GM12875 (cell line): ENCODE data around the gene OR10A7.

Experiments used
- H3K4me3 ChIP-seq: one replicate; pipeline ENCODE4 v1.5.1; 2011; ENCODE audit warnings: low read depth, low read length, control low read depth
- CTCF ChIP-seq: IDR thresholded peaks from 2 replicates; pipeline ENCODE4 v1.5.1; 2011; ENCODE audit warnings: low read depth, mild to moderate bottlenecking, control low read depth, inconsistent platforms, low read length, moderate library complexity, borderline replicate concordance; ENCODE audit not compliant: insufficient read depth

The OR10A7 gene

GRCh38 chr12:55256831-55257230 lies 36.0 kb downstream of the OR10A7 start:
- no peak for TF ChIP-seq CTCF
- no peak overlapping the region for H3K4me3 ChIP-seq

GRCh38 chr12:55258303-55258702 lies 37.5 kb downstream of the OR10A7 start:
- no peak for TF ChIP-seq CTCF
- no peak overlapping the region for H3K4me3 ChIP-seq
